ENCODE results near the gene MLC1.

Gene MLC1

DNA sequence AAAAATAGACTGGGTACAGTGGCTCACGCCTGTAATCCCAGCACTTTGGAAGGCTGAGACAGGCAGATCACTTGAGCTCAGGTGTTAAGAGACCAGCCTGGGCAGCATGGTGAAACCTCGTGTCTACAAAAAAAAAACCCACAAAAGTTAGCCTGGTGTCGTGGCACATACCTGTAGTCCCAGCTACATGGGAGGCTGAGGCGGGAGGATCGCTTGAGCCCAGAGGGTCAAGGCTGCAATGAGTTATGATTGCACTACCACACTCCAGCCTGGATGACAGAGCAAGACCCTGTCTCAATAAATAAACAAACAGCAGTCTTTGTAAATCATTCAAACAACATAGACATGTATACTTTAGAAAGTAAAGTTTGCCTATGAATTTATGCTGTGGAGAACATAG is 7.1 kb upstream of the MLC1 start:
- no peak overlapping the region for H3K4me3 ChIP-seq (ENCODE audit: low read depth, low read length)
- TF ChIP-seq, protein P1, sequence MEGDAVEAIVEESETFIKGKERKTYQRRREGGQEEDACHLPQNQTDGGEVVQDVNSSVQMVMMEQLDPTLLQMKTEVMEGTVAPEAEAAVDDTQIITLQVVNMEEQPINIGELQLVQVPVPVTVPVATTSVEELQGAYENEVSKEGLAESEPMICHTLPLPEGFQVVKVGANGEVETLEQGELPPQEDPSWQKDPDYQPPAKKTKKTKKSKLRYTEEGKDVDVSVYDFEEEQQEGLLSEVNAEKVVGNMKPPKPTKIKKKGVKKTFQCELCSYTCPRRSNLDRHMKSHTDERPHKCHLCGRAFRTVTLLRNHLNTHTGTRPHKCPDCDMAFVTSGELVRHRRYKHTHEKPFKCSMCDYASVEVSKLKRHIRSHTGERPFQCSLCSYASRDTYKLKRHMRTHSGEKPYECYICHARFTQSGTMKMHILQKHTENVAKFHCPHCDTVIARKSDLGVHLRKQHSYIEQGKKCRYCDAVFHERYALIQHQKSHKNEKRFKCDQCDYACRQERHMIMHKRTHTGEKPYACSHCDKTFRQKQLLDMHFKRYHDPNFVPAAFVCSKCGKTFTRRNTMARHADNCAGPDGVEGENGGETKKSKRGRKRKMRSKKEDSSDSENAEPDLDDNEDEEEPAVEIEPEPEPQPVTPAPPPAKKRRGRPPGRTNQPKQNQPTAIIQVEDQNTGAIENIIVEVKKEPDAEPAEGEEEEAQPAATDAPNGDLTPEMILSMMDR (IDR thresholded peaks at IDR 0.05; ENCODE audit: insufficient read depth, low read length, missing control alignments): no peak
- no peak for DNase-seq (ENCODE audit: low read depth, low spot score)
- POLR2A ChIA-PET: no interaction called here
- CTCF ChIA-PET: no interaction called here

DNA sequence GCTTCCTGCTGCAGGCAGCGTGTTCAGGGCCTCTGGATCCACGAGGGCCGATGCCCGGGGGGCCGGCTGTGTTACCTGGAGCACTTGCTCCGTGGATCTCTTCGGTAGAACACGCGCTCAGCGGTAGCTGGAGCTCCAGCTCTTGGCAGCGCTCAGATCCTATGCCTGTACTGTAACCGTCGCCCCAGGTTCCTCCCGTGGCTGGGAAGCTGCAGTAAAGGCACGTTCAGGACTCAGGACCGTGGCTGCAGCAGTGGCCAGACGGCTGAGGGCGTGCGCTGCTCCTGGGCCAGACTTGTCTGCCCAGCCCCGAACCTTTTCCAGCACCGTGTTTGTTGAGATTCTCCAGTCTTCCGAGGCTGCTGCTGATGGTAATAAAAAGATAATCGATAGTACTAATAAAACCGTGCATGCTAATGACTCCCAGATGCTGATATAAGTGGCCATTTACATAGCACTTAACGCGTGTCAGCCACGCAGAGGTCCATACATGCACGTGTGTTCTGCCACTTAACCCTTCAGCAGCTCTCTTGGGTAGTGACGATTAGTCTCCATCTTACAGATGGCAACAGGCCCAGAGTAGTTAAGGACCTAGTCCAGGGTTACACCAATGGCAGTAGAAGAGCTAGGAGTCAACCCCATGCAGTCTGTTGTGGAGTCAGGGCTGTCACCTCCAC is 6.0 kb upstream of the MLC1 start:
- POLR2A ChIA-PET: no interaction called here
- TF ChIP-seq, protein P1 (IDR thresholded peaks at IDR 0.05; ENCODE audit: insufficient read depth, low read length, missing control alignments): no peak
- H3K4me3 ChIP-seq (ENCODE audit: low read depth, low read length): no peak overlapping the region
- no peak for DNase-seq (ENCODE audit: low read depth, low spot score)
- CTCF ChIA-PET: interaction anchor here (0.8 kb wide), 1 partner anchor 61 kb away, joined by 3 read pairs; no protein-coding TSS in a partner anchor

DNA sequence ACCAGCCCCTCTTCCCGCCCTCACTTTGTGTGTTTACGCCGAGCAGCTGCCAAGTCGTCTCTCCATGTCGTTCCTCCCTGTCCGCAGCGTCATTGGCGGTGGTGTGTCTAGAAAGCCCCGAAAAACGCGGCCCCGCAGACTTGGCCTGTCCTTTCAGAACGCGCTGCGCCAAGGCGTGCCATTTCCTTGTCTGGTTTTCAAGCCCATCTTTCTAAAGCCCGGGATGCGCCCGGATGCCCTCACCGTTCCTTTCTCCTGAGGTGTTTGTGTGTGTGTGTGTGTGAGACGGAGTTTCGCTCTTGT is 5.1 kb upstream of the MLC1 start:
- H3K4me3 ChIP-seq (ENCODE audit: low read depth, low read length): no peak overlapping the region
- ChIA-PET POLR2A (no interaction called here), CTCF (no interaction called here)
- DNase-seq (ENCODE audit: low read depth, low spot score): no peak
- TF ChIP-seq, protein P1 (IDR thresholded peaks at IDR 0.05; ENCODE audit: insufficient read depth, low read length, missing control alignments): no peak

DNA sequence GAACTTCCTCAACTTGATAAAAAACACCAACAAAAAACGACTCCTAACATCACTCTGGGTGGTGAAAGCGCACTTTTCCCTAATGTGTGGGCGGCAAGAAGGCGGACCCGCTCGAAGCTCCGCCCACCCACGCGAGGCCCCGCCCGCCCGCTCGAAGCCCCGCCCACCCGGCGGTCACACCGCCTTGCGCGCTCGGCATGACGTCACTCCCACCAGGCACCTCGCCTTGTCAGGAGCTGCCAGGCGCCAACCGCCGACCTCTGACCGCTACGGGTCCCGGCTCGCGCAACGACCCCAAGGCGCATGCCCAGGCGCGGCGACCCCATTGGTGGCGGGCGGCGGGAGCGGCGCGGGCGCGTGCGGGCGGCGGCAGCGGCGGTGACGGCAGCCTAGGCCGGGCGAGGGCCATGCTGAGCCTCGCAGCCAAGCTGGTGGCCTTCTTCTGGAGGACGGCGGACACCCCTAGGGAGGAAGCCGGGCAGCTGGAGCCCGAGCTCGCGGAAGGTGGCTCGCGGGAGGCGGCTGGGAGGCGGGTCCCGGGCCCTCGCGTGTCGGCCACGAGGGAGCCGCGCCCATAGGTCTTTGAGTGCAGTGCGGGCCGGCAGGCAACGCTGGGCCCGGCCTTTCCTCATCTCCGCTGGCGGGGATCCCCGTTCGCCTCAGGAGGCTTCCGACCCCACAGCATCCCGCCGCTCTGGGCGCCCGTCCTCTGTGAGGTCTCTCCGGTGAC is 4.6 kb upstream of the MLC1 start, which contains the start of gene MOV10L1:
MOV10L1 (plus strand) TSS at position 325 of the 730 bp plus-strand sequence; CDS start at position 408, 83 bp downstream.
- DNase-seq (ENCODE audit: low read depth, low spot score): no peak
- TF ChIP-seq, protein P1 (IDR thresholded peaks at IDR 0.05; ENCODE audit: insufficient read depth, low read length, missing control alignments): no peak
- CTCF ChIA-PET: no interaction called here
- POLR2A ChIA-PET: no interaction called here
- no peak within 1 kb of the TSS for H3K4me3 ChIP-seq (ENCODE audit: low read depth, low read length)

DNA sequence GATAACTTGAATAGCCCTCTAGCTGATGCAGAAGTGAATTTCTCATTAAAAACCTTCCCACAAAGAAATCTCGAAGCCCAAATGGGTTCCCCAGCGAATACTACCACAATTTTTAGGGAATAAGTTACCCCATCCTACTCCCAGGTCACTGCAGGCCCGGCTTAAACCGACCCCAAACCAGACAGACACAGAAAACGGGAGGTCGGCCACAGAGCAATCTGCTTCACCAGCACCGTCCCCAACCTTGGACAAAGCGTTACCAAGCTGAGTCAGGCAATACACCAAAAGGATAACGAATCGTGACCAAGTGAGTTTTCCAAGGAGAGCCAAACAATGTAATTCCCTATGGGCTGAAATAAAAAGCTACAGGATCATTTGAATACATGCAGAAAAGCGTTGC is 4.0 kb upstream of the MLC1 start:
- no peak for DNase-seq (ENCODE audit: low read depth, low spot score)
- ChIA-PET POLR2A (no interaction called here), CTCF (no interaction called here)
- TF ChIP-seq, protein P1 (IDR thresholded peaks at IDR 0.05; ENCODE audit: insufficient read depth, low read length, missing control alignments): no peak
- H3K4me3 ChIP-seq (ENCODE audit: low read depth, low read length): no peak overlapping the region

DNA sequence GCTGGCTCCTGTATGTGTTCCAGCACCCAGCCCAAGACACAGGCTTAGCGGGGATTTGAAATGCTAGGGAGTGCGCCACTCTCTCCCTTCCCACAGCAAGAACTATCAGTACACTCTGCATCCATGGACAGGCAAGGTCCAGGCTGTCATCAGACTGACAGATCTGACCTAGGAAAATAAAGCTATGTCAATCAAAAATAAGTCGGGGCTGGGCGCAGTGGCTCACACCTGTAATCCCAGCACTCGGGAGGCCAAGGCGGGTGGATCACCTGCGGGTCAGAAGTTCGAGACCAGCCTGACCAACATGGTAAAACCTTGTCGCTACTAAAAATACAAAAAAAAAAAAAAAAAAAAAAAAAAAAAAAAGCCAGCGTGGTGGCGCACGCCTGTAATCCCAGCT is 2.9 kb upstream of the MLC1 start:
- no peak for DNase-seq (ENCODE audit: low read depth, low spot score)
- TF ChIP-seq, protein P1 (IDR thresholded peaks at IDR 0.05; ENCODE audit: insufficient read depth, low read length, missing control alignments): no peak
- ChIA-PET CTCF (no interaction called here), POLR2A (no interaction called here)
- H3K4me3 ChIP-seq (ENCODE audit: low read depth, low read length): no peak overlapping the region
